GM12878 (cell line): ENCODE data around the gene MEGF11. TPM values are rescaled to one million over a fixed set of nuclear protein-coding genes. Genes with fewer than 3 reads are reported as not detected.

Experiments
- ATAC-seq: fragments of 200-7000 bp; cut with Tn5 transposase; 3 replicates; pipeline ENCODE4 v1.9.1; 2020; ENCODE audit warnings: mild to moderate bottlenecking, moderate library complexity
- BruUV-seq: library from RNA; stranded (reverse); fragments of 400-500 nt; replicated peaks from 2 replicates; lab custom pipeline; 2021; lab: Mats Ljungman, UMichigan
- CTCF ChIA-PET: fragments of 300-600 bp; sonication (Branson Sonifier 250); formaldehyde crosslinking; extraction: SDS; loops from one replicate; lab custom pipeline; 2021; ENCODE audit warnings: inconsistent platforms; lab: Yijun Ruan, JAX
- POLR2A ChIA-PET: fragments of 350-600 bp; formaldehyde crosslinking; extraction: SDS; loops from one replicate; lab custom pipeline; 2021; ENCODE audit warnings: inconsistent platforms; lab: Charles Lee
- RAD21 ChIA-PET: fragments of 300-600 bp; sonication (Branson Sonifier 250); formaldehyde crosslinking; loops from one replicate; lab custom pipeline; 2023; ENCODE audit warnings: antibody characterized with exemption; ENCODE audit not compliant: unreplicated experiment; lab: Charles Lee
- SMC1A ChIA-PET: fragments of 300-600 bp; sonication (Branson Sonifier 250); formaldehyde crosslinking; loops from one replicate; lab custom pipeline; 2023; ENCODE audit not compliant: unreplicated experiment, uncharacterized antibody; lab: Charles Lee
- DNase-seq: peaks from one replicate; pipeline ENCODE4 v3.0.0-alpha.2; 2011; ENCODE audit warnings: low read depth, low spot score
- FAIRE-seq: peaks from 3 replicates; lab custom pipeline; 2011; peaks lifted over from hg19 to GRCh38; lab: Jason Lieb, UNC
- H2AFZ ChIP-seq: 2 replicates; pipeline ENCODE4 v1.6.0; 2011; ENCODE audit warnings: low read depth, low read length, control low read depth; ENCODE audit not compliant: control insufficient read depth
- H3K27ac ChIP-seq: 2 replicates; pipeline ENCODE4 v1.5.1; 2011; ENCODE audit warnings: control low read depth; ENCODE audit not compliant: control insufficient read depth, insufficient read depth
- H3K27me3 ChIP-seq, 2 experiments: replicated peaks in 1 of 2; 2 replicates each; pipeline versions ENCODE4 v1.6.0 to v1.6.1; 2011; ENCODE audit warnings: low read length in 1 of 2; ENCODE audit not compliant: control insufficient read depth in 2 of 2, insufficient read depth in 2 of 2
- H3K36me3 ChIP-seq, 2 experiments: 2 replicates each; pipeline ENCODE4 v1.5.1; 2011; ENCODE audit warnings: low read length in 1 of 2; ENCODE audit not compliant: control insufficient read depth in 2 of 2, insufficient read depth in 2 of 2
- H3K4me1 ChIP-seq: 2 replicates; pipeline ENCODE4 v1.6.1; 2011; ENCODE audit warnings: mild to moderate bottlenecking, low read length, moderate library complexity, mixed read lengths; ENCODE audit not compliant: control insufficient read depth, insufficient read depth
- H3K4me2 ChIP-seq: 2 replicates; pipeline ENCODE4 v1.6.0; 2011; ENCODE audit warnings: control low read depth; ENCODE audit not compliant: control insufficient read depth, insufficient read depth
- H3K4me3 ChIP-seq: fragments of 200-600 bp; sonication (generic); 2 replicates; pipeline ENCODE4 v1.5.1; 2016
- H3K79me2 ChIP-seq: 2 replicates; pipeline ENCODE4 v1.6.0; 2011; ENCODE audit warnings: low read length; ENCODE audit not compliant: control insufficient read depth, insufficient read depth
- H3K9ac ChIP-seq: 2 replicates; pipeline ENCODE4 v1.8.0; 2011; ENCODE audit warnings: low read length, control low read depth, mixed read lengths; ENCODE audit not compliant: control insufficient read depth, insufficient read depth
- H3K9me3 ChIP-seq: replicated peaks from 3 replicates; pipeline ENCODE4 v1.5.1; 2011; ENCODE audit warnings: mild to moderate bottlenecking, low read length; ENCODE audit not compliant: control insufficient read depth, insufficient read depth
- H4K20me1 ChIP-seq: 2 replicates; pipeline ENCODE4 v1.6.0; 2011; ENCODE audit not compliant: control insufficient read depth, insufficient read depth
- BACH1 ChIP-seq: fragments of 450-650 bp; IDR thresholded peaks from 2 replicates; pipeline ENCODE4 v1.6.1; 2017; ENCODE audit warnings: mild to moderate bottlenecking, borderline replicate concordance
- CBX5 ChIP-seq: sonication (generic); IDR thresholded peaks from 2 replicates; pipeline ENCODE4 v1.6.1; 2016; ENCODE audit warnings: low read depth, moderate library complexity, mild to moderate bottlenecking, inconsistent platforms
- KDM1A ChIP-seq: fragments of 200-600 bp; sonication (generic); IDR thresholded peaks from 2 replicates; pipeline ENCODE4 v1.6.1; 2016; ENCODE audit warnings: borderline replicate concordance
- MYC ChIP-seq: IDR thresholded peaks from 2 replicates; pipeline ENCODE4 v1.6.1; 2011; ENCODE audit warnings: mild to moderate bottlenecking, low read length, moderate library complexity, inconsistent platforms; ENCODE audit not compliant: insufficient read depth, insufficient replicate concordance, insufficient read length, severe bottlenecking
- POU2F2 ChIP-seq: IDR thresholded peaks from 3 replicates; pipeline ENCODE4 v1.6.1; 2011; ENCODE audit warnings: low read depth, mild to moderate bottlenecking, low read length, borderline replicate concordance
- RAD51 ChIP-seq: fragments of 450-650 bp; IDR thresholded peaks from 2 replicates; pipeline ENCODE4 v1.6.1; 2016; ENCODE audit warnings: moderate library complexity, mild to moderate bottlenecking, inconsistent platforms
- RELA ChIP-seq: fragments of 450-650 bp; IDR thresholded peaks from 2 replicates; pipeline ENCODE4 v1.8.0; 2014; ENCODE audit warnings: borderline replicate concordance; ENCODE audit not compliant: partially characterized antibody
- SMAD1 ChIP-seq: fragments of 450-650 bp; IDR thresholded peaks from 2 replicates; pipeline ENCODE4 v1.6.1; 2018; ENCODE audit warnings: mild to moderate bottlenecking, low read depth; ENCODE audit not compliant: partially characterized antibody
- SMARCA5 ChIP-seq: fragments of 450-650 bp; IDR thresholded peaks from 2 replicates; pipeline ENCODE4 v1.6.1; 2017; ENCODE audit warnings: mild to moderate bottlenecking
- SMC3 ChIP-seq: IDR thresholded peaks from 2 replicates; pipeline ENCODE4 v1.6.1; 2011; ENCODE audit warnings: low read length, improper control_type of control experiment, borderline replicate concordance
- SP1 ChIP-seq: IDR thresholded peaks from one replicate; pipeline ENCODE4 v1.6.1; 2011; ENCODE audit warnings: low read depth, low read length
- ZNF217 ChIP-seq: fragments of 450-650 bp; IDR thresholded peaks from 2 replicates; pipeline ENCODE4 v1.6.1; 2017; ENCODE audit warnings: antibody characterized with exemption, mild to moderate bottlenecking
- WGBS: methylation state at CpG from one replicate; pipeline ENCODE4 v1.1.6; 2016; ENCODE audit warnings: low lambda C conversion rate; ENCODE audit not compliant: insufficient replicate concordance, insufficient coverage; ENCODE audit errors: missing lambda C conversion rate; 5-methylcytosine and 5-hydroxymethylcytosine counted together
- in situ Hi-C: fragments of 300-500 bp; cut with MboI; formaldehyde crosslinking; loops from 9 replicates; pipeline ENCODE4 v1.14.3; 2018; ENCODE audit warnings: mixed read lengths
- intact Hi-C: fragments of 100-400 bp; cut with micrococcal nuclease; formaldehyde crosslinking; loops from one replicate; pipeline ENCODE4 v1.14.2; 2022; ENCODE audit not compliant: unreplicated experiment
- polyA plus RNA-seq, 11 experiments: library from polyadenylated mRNA; depleted of rRNA in 4 of 11; unstranded in 6 of 11; stranded (reverse) in 5 of 11; fragments of >200 nt; fragmentation: Nextera tagmentation in 4 of 11; fragmentation: Illumina TruSeq in 1 of 11; extraction: Ambion mirVana in 4 of 11; extraction: Trizol in 1 of 11; gene quantifications; 1 replicate in 1 of 11; 2 replicates in 10 of 11; pipeline versions ENCODE4 v1.2.1 to v1.2.3, GENCODE V29; 2011 to 2016; ENCODE audit warnings: inconsistent platforms in 2 of 11, missing spikeins in 2 of 11, low read depth in 1 of 11
- total RNA-seq, 4 experiments: library from RNA; depleted of rRNA in 3 of 4; stranded (reverse); fragments of >200 nt in 3 of 4; fragmentation: Illumina TruSeq in 1 of 4; extraction: Trizol in 1 of 4; gene quantifications; 2 replicates each; pipeline versions ENCODE4 v1.2.1 to v1.2.3, GENCODE V29; 2013 to 2021
- TF ChIP-seq, protein P1 (sequence below): IDR thresholded peaks from 2 replicates; pipeline ENCODE4 v1.6.1; 2011; ENCODE audit warnings: mild to moderate bottlenecking, low read depth, low read length, moderate library complexity; ENCODE audit not compliant: insufficient replicate concordance

Gene MEGF11
- total and polyA plus RNA-seq, 10 of the 15 experiments (the other 5 are each of a cell fraction or from before 2014, with no cell fraction given) = 0.03 to 1.7 (median 0.49) TPM

DNA sequence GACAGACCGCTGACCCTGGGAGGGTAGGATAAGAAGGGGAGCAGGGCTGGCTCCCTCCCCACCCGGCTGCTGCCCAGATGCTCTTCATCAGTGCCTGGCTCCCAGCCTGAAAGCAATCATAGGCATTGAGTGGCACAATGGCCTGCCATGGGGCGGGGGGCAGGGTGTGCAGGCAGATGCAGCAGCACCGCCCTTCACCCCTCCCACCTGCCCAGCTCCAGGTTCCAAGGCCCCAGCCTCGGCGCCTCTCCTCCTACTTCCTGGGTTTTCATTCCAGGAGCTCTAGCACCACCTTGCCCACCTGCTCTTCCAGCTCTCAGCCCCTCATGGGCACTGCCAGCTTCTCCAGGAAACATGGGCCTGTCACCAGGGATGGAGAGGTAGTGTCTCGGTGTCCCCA is 101.7 kb downstream of the MEGF11 start (continued):
- no peak for TF ChIP-seq MYC

DNA sequence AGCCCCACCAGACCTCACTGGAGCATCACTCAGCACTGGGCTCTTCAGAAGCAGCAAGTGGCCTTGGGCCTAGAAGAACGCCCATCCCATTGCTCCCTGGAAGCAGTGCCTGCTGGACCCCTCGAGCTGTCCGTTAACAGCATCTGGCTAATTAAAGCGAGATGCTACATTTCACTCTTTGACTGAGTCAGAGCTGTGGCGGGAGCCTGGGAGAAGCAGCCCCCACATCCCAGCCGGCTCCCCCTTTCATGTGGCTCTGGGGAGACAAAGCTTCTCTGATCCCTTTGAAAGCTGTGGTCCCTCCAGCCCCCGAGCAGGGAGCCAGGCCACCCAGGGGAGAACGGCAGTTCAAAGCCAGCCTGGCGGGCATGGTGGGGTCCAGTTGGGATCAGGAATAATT is 103.7 kb downstream of the MEGF11 start:
- H3K4me1 ChIP-seq = peaks cover 20% of the 10 kb centered on the region
- ChIA-PET RAD21 (no interaction called here), SMC1A (interaction anchor here (0.6 kb wide), 1 partner anchor 52 kb away, joined by 3 read pairs; no protein-coding TSS in a partner anchor), POLR2A (no interaction called here), CTCF (no interaction called here)
- WGBS = 41% methylated on average over 9 of the region's 9 CpGs
- no peak for ATAC-seq
- no peak overlapping the region for H3K27ac ChIP-seq
- no TSS peak for BruUV-seq
- no peak overlapping the region for H3K4me2 ChIP-seq
- no peak for DNase-seq
- H3K4me3 ChIP-seq = no peak overlapping the region
- no peak for FAIRE-seq
- H2AFZ ChIP-seq = no peak overlapping the region
- no peaks in the 10 kb centered on the region for H3K79me2 ChIP-seq
- H3K9me3 ChIP-seq = no peaks in the 10 kb centered on the region
- no peaks in the 10 kb centered on the region for H4K20me1 ChIP-seq
- H3K36me3 ChIP-seq = no peaks in the 10 kb centered on the region
- in situ Hi-C loops = no loop called here
- H3K9ac ChIP-seq = no peak overlapping the region
- no peaks in the 10 kb centered on the region for H3K27me3 ChIP-seq
- TF ChIP-seq CBX5 (no peak), ZNF217 (no peak), SMC3 (no peak), SP1 (no peak), RELA (no peak), SMARCA5 (no peak), RAD51 (no peak), BACH1 (no peak), POU2F2 (no peak), KDM1A (no peak), SMAD1 (no peak)
- TF ChIP-seq, protein P1, sequence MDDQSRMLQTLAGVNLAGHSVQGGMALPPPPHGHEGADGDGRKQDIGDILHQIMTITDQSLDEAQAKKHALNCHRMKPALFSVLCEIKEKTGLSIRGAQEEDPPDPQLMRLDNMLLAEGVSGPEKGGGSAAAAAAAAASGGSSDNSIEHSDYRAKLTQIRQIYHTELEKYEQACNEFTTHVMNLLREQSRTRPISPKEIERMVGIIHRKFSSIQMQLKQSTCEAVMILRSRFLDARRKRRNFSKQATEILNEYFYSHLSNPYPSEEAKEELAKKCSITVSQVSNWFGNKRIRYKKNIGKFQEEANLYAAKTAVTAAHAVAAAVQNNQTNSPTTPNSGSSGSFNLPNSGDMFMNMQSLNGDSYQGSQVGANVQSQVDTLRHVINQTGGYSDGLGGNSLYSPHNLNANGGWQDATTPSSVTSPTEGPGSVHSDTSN = no peak
- intact Hi-C loops = no loop called here
